ENCODE results near the gene ARL3. TPM values are rescaled to one million over a fixed set of nuclear protein-coding genes. Genes with fewer than 3 reads are reported as not detected.

ARL3 gene
- total RNA-seq, 4 donors from 2014 or later: 3.4 to 6.0 (median 3.8) TPM

GRCh38 chr10:102732661-102733060 is 18.5 kb upstream of the ARL3 start:
- TF ChIP-seq POLR2AphosphoS5 (IDR thresholded peaks at IDR 0.05) (no peak), POLR2A (IDR thresholded peaks at IDR 0.05) (no peak), EP300 (IDR thresholded peaks at IDR 0.05) (no peak)
- TF ChIP-seq, protein P1, sequence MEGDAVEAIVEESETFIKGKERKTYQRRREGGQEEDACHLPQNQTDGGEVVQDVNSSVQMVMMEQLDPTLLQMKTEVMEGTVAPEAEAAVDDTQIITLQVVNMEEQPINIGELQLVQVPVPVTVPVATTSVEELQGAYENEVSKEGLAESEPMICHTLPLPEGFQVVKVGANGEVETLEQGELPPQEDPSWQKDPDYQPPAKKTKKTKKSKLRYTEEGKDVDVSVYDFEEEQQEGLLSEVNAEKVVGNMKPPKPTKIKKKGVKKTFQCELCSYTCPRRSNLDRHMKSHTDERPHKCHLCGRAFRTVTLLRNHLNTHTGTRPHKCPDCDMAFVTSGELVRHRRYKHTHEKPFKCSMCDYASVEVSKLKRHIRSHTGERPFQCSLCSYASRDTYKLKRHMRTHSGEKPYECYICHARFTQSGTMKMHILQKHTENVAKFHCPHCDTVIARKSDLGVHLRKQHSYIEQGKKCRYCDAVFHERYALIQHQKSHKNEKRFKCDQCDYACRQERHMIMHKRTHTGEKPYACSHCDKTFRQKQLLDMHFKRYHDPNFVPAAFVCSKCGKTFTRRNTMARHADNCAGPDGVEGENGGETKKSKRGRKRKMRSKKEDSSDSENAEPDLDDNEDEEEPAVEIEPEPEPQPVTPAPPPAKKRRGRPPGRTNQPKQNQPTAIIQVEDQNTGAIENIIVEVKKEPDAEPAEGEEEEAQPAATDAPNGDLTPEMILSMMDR (IDR thresholded peaks at IDR 0.05): no peak
- Histone ChIP-seq H3K36me3 (peaks cover 25% of the 10 kb centered on the region), H3K27me3 (no peaks in the 10 kb centered on the region), H3K4me1 (no peaks in the 10 kb centered on the region), H3K9me3 (no peaks in the 10 kb centered on the region), H3K27ac (no peak overlapping the region), H3K4me3 (no peak overlapping the region)
- DNase-seq (ENCODE audit: low spot score in 2 of 2): no peak
- WGBS: 83% methylated on average over 1 of the region's 1 CpG

GRCh38 chr10:102731222-102731800 is 17.1 kb upstream of the ARL3 start:
- no peaks in the 10 kb centered on the region for H3K9me3 ChIP-seq
- H3K36me3 ChIP-seq: peaks cover 26% of the 10 kb centered on the region
- 84% methylated on average over 5 of the region's 5 CpGs for WGBS
- TF ChIP-seq, protein P1 (IDR thresholded peaks at IDR 0.05): no peak
- TF ChIP-seq EP300 (IDR thresholded peaks at IDR 0.05) (no peak), POLR2A (IDR thresholded peaks at IDR 0.05) (no peak), POLR2AphosphoS5 (IDR thresholded peaks at IDR 0.05) (no peak)
- H3K4me3 ChIP-seq: no peak overlapping the region
- no peaks in the 10 kb centered on the region for H3K4me1 ChIP-seq
- H3K27ac ChIP-seq: no peak overlapping the region
- DNase-seq (ENCODE audit: low spot score in 2 of 2): no peak
- H3K27me3 ChIP-seq: no peaks in the 10 kb centered on the region

DNA sequence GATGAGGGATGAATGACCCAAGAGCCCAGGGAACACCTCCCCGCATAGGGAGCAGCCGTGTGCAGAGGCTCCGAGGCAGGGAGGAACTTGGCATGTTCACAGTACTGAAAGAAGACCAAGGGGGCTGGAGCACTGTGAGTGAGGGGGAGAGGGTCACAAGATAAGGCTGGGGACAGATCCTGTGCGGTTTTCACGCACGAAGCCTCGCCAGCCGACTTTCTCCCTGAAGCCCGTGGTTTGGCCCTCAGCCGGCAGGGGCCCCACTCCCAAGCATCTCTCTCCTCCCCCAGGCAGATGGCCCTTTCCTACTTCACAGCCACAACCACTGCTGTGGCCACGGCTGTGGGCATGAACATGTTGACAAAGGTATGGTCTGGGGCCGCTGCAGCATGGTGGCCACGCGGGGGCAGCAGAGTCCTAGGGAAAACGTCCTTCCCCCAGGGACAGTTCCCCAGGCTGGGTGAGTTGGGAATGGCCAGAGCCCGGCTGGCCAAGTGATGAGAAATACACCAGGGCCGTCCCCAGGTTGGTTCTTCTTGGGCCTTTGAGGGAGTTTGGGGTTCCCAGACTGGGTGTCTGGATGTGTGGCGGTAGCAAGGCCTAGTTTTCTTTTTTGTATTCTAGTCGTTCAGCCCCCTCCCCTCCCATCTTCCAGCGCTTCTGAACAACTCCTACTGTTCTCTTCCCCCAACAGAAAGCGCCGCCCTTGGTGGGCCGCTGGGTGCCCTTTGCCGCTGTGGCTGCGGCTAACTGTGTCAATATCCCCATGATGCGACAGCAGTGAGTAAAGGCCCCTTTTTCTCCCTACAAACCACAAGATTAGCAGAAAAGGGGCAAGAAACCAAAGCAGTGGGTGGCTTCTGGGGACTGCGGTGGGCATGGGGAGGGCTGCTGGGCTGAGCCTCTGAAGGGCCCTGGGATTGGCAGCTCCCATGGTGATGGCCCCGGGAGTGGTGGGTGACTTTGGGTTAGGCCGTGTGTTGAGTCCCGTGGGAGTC is 15.1 kb upstream of the ARL3 start:
- Histone ChIP-seq H3K27me3 (no peaks in the 10 kb centered on the region), H3K9me3 (no peaks in the 10 kb centered on the region), H3K36me3 (peaks cover 26% of the 10 kb centered on the region), H3K4me3 (no peak overlapping the region), H3K27ac (no peak overlapping the region), H3K4me1 (no peaks in the 10 kb centered on the region)
- 63% methylated on average over 29 of the region's 30 CpGs for WGBS
- TF ChIP-seq, protein P1 (IDR thresholded peaks at IDR 0.05): peak; percentile 85 to 86
- no peak for TF ChIP-seq EP300 (IDR thresholded peaks at IDR 0.05)
- peak; percentile 91 to 94 for DNase-seq (ENCODE audit: low spot score in 2 of 2)

DNA sequence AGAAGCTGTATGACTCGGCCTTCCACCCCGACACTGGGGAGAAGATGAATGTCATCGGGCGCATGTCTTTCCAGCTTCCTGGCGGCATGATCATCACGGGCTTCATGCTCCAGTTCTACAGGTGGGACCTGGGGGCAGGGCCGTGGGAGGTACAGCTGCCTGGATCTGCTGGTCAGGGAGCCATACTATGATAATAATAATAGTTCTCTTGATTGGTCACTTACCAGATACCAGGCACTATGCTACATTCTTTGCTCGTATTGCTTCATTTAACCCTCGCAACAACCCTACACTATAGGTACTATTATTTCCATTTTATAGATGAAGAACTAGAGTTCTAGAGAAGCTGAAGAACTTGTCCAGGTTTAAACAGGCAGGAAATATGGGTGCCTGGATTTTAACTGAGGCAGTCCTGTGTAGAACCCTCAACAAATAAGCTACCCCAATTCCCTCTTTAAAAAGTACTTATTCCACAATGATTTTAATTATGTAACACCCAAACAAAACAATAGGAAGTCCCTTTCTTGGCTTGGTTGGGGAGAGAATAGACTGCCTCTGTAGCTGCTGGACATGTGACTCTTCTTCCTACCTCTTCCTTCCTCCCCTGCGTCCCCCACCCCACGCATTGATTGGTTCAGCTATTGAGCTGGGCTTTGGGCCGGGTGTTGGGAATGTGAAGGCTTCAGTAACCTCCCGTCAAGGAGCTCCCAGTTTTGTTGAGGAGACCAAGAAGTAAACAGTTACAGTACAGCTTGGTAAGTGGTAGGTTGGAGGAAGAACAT is 13.0 kb upstream of the ARL3 start:
- no peak for TF ChIP-seq POLR2AphosphoS5 (IDR thresholded peaks at IDR 0.05)
- TF ChIP-seq, protein P1 (IDR thresholded peaks at IDR 0.05): no peak
- no peak for TF ChIP-seq EP300 (IDR thresholded peaks at IDR 0.05)
- TF ChIP-seq POLR2A (IDR thresholded peaks at IDR 0.05): no peak
- Histone ChIP-seq H3K27ac (no peak overlapping the region), H3K9me3 (no peaks in the 10 kb centered on the region), H3K4me3 (no peak overlapping the region), H3K27me3 (no peaks in the 10 kb centered on the region), H3K4me1 (no peaks in the 10 kb centered on the region), H3K36me3 (peaks cover 14% of the 10 kb centered on the region)
- no peak for DNase-seq (ENCODE audit: low spot score in 2 of 2)
- 78% methylated on average over 13 of the region's 13 CpGs for WGBS

All from suprapubic skin (tissue), 4 donors.